WI38 (cell line): Measurements from ENCODE around the gene RPL22L1.

Experiments
- H3K4me3 ChIP-seq: 2 replicates; pipeline ENCODE4 v1.5.1; 2011; ENCODE audit warnings: low read depth, mild to moderate bottlenecking, control low read depth, low read length
- CTCF ChIP-seq: IDR thresholded peaks from 2 replicates; pipeline ENCODE4 v1.5.1; 2012; ENCODE audit warnings: low read depth, mild to moderate bottlenecking, control low read depth, low read length

RPL22L1 gene

GRCh38 chr3:170869645-170870593, at the start of gene RPL22L1:
Gene RPL22L1 (minus strand): TSS chr3:170870195. CDS start chr3:170870167, 28 bp downstream.
- TF ChIP-seq CTCF, result no peak
- peak within 1 kb of the TSS; percentile 95 for H3K4me3 ChIP-seq

GRCh38 chr3:170918715-170919114, 48.7 kb upstream of the RPL22L1 start:
- TF ChIP-seq CTCF, result no peak
- H3K4me3 ChIP-seq, result no peak overlapping the region

DNA sequence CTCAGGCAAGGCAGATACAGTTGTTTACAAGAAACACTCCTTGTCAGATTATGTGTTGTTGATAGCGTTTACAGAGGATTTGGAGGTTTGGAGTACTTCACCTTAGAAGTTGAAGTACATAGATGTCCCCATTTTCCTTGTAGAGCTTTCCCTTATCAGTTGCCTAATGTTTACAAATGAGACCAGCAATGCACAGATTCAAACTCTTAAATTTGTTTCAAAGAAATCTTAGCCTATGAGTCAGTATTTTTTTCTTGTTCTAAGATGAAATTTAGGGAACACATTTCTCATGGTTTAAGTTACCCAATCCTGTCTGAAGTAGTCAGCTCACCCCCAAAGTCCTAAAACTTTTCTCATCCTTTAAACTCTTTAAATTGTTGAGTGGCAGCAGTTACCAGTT, 44.7 kb upstream of the RPL22L1 start:
- no peak overlapping the region for H3K4me3 ChIP-seq
- TF ChIP-seq CTCF, result no peak

- TF ChIP-seq CTCF, result no peak
Observed at GRCh38 chr3:170914212-170914611, 44.2 kb upstream of the RPL22L1 start.

GRCh38 chr3:170911051-170911450, 41.1 kb upstream of the RPL22L1 start:
- no peak for TF ChIP-seq CTCF
- no peak overlapping the region for H3K4me3 ChIP-seq

More at GRCh38 chr3:170914212-170914611, 44.2 kb upstream of the RPL22L1 start:
- no peak overlapping the region for H3K4me3 ChIP-seq

DNA sequence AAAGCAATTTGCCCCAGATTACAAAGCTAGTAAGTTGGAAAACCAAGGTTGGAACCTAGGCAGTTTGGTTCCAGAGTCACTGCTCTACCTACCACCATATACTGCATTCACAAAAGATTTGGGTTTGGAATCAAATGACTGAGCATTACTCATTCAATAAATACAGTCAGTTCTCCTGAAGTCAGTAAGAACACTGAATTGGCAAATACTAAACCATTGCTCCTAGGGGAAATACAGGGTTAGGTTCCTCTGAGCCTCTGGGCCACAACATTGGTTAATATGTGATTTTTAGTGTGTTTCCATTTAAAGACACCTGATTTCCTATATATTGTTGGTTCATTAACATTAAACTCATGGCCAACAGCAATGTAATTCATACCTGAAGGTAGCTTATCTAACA, 40.5 kb upstream of the RPL22L1 start:
- TF ChIP-seq CTCF, result no peak
- H3K4me3 ChIP-seq, result no peak overlapping the region

DNA sequence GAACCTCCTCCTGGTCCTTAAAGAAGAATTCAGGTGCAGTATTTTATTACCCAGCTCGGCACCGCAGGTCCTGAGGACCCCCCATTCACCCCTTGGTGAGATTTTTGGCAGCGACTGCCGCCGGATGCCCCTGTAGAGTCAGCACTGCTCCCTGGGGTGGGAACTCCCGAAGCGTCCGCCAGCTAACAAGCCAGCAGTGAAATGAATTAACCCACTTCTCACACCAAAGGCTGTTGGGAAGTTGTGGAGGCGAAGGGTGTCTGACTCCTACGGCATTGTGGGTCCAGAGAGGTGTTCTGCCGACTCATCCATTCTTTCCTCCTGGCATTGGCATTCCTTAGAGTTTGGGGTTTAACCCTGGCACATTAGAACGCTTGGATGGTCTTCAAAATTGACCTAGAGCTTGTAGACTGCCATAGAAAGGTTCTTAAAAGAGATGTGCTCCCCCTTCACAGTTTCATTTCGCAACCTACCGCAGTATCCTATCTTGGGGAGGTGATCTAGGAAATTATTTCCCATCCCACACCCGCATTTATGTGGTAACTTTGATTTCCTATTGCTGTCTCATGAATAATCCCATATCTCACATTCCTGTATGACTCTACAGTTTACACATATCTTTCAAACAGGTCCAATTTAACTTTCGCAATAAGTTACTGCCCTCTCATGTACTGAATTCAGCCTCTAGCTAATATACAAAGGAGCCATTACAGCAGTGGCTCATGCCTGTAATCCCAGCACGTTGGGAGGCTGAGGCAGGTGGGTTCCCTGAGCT, 39.3 kb upstream of the RPL22L1 start:
- no peak for TF ChIP-seq CTCF
- H3K4me3 ChIP-seq, result no peak overlapping the region
